Aortic smooth muscle cell (primary cell): ENCODE measurements around the gene PON1. TPM values are rescaled to one million over a fixed set of nuclear protein-coding genes. Genes with fewer than 3 reads are reported as not detected.

Experiments
- total RNA-seq: library from RNA; depleted of rRNA; stranded (reverse); fragments of >200 nt; gene quantifications from 2 replicates; pipeline ENCODE4 v1.2.3, GENCODE V29; 2014

The PON1 gene
- not detected in 2 replicates for total RNA-seq

DNA sequence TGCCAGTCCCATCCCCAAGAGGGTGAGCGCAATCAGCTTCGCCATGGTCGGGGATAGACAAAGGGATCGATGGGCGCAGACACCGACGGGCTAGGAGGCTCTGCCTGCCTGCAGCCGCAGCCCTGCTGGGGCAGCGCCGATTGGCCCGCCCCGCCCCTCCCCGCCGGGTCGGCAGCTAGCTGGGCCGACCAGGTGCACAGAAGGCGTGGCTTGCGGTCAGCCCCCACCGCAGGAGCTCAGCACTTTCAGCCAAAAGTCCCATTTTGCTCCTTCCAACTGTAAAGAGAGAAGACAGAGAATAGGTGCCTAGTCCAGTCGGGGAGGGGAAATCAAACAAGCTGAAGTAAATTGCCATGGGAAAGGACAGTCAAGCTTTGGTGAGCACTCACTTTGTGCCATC, at the start of gene PON1:
TSS of gene PON1 (minus strand) at position 102 of the 400 bp plus-strand sequence. CDS start at position 45, 57 bp downstream.

Other genes starting within 250 kb of the PON1 start
- gene PON3, start 71.8 kb upstream of the PON1 start, total RNA-seq: 0.06 TPM in 1 of 2 replicates, not detected in the other
- 46.8 and 57.0 TPM in 2 replicates for gene PON2, start 110.5 kb upstream of the PON1 start, total RNA-seq
- not detected in 2 replicates for gene ASB4, start 161.4 kb upstream of the PON1 start, total RNA-seq